HFF-Myc (cell line): ENCODE measurements around the gene CPT1B.

ENCODE experiments used
- DNase-seq: peaks from one replicate; pipeline ENCODE4 v3.0.0-alpha.2; 2011; ENCODE audit warnings: low read depth; ENCODE audit errors: extremely low read depth
- H3K4me3 ChIP-seq: replicated peaks from 2 replicates; pipeline ENCODE4 v1.5.1; 2011; ENCODE audit warnings: low read depth, mild to moderate bottlenecking, control low read depth, low read length
- TF ChIP-seq, protein P1 (sequence below): IDR thresholded peaks from 2 replicates; pipeline ENCODE4 v1.5.1; 2012; ENCODE audit warnings: mild to moderate bottlenecking, low read depth, low read length, control low read depth; ENCODE audit errors: missing control alignments

The CPT1B gene

DNA sequence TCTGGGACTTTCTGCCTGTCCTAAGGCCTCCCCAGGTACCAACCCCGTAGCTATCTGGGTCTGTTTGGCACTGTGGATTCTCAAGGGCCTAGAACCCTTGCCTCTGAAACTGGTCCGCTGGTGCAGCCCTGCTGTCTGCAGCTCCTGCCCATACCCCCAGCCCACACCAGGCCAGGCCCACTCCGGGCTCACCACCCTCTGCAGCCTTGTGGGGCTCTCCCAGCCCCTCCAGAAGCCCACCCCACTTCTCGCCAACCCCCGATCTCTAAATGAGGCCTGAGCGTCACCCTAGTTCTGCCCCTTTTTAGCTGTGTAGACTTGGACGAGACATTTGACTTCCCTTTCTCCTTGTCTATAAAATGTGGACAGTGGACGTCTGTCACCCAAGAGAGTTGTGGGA is 27.8 kb downstream of the CPT1B start:
- TF ChIP-seq, protein P1, sequence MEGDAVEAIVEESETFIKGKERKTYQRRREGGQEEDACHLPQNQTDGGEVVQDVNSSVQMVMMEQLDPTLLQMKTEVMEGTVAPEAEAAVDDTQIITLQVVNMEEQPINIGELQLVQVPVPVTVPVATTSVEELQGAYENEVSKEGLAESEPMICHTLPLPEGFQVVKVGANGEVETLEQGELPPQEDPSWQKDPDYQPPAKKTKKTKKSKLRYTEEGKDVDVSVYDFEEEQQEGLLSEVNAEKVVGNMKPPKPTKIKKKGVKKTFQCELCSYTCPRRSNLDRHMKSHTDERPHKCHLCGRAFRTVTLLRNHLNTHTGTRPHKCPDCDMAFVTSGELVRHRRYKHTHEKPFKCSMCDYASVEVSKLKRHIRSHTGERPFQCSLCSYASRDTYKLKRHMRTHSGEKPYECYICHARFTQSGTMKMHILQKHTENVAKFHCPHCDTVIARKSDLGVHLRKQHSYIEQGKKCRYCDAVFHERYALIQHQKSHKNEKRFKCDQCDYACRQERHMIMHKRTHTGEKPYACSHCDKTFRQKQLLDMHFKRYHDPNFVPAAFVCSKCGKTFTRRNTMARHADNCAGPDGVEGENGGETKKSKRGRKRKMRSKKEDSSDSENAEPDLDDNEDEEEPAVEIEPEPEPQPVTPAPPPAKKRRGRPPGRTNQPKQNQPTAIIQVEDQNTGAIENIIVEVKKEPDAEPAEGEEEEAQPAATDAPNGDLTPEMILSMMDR: no peak
- no peak for DNase-seq
- H3K4me3 ChIP-seq: no peak overlapping the region

DNA sequence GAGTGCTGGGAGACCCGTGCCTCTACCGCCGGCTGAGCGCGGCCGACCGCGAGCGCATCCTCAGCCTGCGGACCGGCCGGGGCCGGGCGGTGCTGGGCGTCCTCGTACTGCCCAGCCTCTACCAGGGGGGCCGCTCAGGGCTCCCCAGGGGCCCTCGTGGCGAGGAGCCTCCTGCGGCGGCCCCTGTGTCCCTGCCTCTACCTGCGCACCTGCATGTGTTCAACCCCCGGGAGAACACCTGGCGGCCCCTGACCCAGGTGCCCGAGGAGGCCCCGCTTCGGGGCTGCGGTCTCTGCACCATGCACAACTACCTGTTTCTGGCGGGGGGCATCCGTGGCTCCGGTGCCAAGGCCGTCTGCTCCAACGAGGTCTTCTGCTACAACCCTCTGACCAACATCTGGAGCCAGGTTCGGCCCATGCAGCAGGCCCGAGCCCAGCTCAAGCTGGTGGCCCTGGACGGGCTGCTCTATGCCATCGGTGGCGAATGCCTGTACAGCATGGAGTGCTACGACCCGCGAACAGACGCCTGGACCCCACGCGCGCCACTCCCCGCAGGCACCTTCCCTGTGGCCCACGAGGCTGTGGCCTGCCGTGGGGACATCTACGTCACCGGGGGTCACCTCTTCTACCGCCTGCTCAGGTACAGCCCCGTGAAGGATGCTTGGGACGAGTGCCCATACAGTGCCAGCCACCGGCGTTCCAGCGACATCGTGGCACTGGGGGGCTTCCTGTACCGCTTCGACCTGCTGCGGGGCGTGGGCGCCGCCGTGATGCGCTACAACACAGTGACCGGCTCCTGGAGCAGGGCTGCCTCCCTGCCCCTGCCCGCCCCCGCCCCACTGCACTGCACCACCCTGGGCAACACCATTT is 29.1 kb downstream of the CPT1B start:
- TF ChIP-seq, protein P1: no peak
- DNase-seq: no peak
- no peak overlapping the region for H3K4me3 ChIP-seq

DNA sequence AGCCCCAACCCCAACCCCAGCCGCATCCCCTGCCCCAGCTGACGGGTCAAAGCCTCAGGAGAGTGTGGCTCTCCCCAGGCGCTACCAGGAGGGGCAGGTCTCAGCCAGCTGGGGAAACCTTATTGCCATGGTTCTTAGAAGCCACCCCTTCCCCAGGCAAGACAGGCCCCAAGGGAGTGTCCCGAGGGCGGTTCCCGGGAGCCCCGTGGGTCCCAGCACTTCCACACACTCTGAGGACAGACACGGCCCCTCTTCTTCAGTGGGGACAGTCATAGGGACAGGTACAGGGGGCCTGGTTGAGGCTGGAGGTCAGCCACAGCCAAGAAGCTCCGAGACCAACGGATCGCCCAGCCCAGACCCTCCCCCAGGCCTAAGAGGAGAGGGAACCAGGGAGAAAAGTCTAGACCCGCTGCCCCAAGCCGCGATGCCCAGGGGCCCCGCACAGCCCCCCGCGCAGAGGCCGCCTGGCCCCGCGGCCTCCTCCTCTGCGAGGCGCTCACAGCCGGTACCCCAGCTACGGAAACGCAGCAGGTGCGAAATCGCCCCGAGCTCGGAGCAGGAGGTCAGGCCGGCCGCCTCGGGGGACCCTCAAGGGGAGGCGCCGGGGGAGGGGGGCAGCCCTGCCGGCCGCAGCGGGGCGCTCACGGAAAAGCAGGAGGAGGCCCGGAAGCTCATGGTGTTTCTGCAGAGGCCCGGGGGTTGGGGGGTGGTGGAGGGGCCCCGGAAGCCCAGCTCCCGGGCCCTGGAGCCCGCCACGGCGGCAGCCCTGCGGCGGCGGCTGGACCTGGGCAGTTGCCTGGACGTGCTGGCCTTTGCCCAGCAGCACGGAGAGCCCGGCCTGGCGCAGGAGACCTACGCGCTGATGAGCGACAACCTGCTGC is 29.9 kb downstream of the CPT1B start:
- H3K4me3 ChIP-seq: no peak overlapping the region
- no peak for DNase-seq
- TF ChIP-seq, protein P1: no peak

DNA sequence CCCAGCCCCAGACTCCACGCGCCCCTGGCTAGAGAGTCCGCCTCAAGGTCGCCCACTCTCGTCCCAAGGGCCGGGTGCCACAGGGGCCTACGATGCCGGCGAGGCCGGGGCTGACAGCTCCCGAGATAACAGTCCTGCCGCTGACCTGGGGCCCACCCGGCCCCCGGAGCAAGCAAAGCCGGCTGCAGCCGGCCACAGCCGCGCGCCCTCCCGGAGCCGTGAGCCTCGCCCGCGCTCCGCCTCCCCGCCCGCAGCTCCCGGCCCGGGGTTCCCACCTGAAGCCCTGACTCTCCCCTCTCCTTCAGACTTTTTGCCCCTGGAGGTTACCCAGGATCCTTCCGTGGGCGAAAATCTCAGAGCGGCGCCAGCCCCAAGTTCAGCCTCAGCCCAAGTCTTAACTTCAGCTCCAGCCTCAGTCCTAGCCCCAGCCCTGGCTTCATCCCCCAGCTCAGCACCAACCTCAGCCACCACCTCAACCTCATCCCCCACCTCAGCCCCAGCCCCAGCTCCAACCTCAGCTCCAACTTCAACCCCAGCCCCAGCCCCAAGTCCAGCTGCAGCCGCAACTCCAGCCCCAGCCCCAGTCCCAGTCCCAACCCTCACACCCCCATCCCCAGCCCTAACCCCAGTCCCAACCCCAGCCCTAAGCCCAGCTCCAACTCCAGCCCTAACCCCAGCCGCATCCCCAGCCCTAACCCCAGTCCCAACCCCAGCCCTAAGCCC is 30.8 kb downstream of the CPT1B start:
- H3K4me3 ChIP-seq: no peak overlapping the region
- DNase-seq: no peak
- TF ChIP-seq, protein P1: no peak

DNA sequence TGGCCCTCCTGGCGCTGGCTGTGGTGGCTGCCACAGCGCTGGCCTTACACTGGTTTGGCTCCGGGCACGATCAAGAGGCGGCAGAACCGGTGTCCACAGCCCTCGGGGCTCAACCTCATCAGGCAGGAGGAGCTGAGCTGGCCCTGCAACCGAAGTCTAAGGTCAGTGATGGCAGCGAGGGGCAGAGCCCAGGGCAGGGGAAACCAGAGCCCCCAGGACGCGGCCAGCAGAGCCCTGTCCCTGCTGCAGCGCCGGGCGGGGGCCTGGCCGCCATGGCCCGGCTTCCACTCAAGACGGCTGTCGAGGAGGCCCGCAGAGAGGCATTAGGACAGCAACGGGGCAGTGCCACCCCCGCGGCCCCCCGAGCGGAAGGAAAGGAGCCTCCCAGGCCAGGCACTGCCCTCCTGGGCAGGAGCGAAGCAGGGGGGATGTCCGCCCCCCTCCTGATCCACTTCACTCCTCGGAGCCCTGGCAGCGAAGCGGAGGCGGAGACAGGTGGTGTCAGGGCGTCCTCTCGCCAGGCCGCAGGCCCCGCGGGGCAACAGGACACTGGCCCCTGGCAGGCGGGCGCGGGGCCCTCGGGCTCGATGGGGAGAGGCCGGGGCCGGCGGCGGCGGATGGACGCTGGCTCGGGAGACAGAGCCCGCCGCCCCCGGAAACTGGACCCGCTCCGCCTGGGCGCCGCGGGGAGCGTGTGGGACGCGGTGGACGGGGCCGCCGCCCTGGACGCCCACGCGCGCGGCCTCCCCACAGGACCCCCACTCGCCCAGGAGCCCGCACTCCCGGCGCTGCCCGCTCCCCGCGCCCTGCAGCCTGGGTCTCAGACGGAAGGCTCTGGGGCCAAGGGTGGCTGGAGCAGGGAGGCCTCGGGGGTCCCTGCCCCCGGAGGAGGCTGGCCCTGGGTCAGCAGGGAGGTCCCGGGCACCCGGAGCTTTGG is 31.6 kb downstream of the CPT1B start:
- no peak overlapping the region for H3K4me3 ChIP-seq
- no peak for DNase-seq
- TF ChIP-seq, protein P1: no peak
